PC-3 (cell line): ENCODE results near the gene DLG5.

Source experiments
- EZH2 ChIP-seq: fragments of 300-600 bp; sonication (generic); IDR thresholded peaks from one replicate; pipeline ENCODE4 v1.6.1; 2017; ENCODE audit warnings: antibody characterized with exemption, mild to moderate bottlenecking, low read length; ENCODE audit not compliant: unreplicated experiment
- TF ChIP-seq, protein P1 (sequence below): fragments of 300-600 bp; sonication (generic); conservative IDR thresholded peaks from 2 replicates; pipeline ENCODE4 v1.5.1; 2017; ENCODE audit warnings: antibody characterized with exemption, low read depth, mild to moderate bottlenecking, low read length

DNA sequence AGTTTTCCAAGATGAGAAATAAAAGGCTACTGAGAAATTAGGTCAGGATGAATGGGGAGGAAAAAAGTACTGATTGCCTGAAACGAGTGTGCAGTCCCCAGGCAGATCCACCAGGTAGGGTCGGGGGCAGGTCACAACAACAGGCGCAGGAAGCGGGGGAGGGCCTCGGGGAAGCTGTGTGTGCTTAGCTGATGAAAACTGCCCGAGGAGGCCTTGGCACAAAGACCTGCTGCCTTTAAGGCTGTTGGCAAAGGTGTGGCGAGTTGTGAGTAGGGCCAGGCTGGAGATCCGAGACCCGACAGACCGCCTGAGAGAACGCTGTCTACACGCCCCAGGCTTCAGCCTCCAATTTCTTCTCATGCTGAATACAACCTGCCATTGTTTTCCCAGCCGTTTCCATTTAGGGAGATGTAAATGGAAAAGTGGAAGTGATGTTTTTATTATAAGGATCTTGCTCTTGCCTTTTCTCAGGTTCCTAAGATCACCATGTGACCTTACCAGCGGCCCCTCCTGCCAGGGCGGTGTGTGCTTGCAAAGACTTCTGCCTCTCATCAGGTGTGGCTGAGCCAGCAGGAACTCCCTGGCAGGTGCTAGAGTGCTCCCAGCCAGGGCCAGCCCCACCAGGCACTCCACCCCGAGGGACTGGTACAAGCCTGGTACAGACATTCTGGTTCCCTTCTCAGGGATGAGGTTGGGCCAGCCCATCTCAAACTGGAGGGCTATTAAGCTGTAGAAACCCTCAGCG is 60.8 kb downstream of the DLG5 start:
- TF ChIP-seq, protein P1, sequence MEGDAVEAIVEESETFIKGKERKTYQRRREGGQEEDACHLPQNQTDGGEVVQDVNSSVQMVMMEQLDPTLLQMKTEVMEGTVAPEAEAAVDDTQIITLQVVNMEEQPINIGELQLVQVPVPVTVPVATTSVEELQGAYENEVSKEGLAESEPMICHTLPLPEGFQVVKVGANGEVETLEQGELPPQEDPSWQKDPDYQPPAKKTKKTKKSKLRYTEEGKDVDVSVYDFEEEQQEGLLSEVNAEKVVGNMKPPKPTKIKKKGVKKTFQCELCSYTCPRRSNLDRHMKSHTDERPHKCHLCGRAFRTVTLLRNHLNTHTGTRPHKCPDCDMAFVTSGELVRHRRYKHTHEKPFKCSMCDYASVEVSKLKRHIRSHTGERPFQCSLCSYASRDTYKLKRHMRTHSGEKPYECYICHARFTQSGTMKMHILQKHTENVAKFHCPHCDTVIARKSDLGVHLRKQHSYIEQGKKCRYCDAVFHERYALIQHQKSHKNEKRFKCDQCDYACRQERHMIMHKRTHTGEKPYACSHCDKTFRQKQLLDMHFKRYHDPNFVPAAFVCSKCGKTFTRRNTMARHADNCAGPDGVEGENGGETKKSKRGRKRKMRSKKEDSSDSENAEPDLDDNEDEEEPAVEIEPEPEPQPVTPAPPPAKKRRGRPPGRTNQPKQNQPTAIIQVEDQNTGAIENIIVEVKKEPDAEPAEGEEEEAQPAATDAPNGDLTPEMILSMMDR = no peak
- TF ChIP-seq EZH2 = no peak
